ENCODE data around the gene LANCL1. TPM values are rescaled to one million over a fixed set of nuclear protein-coding genes. Genes with fewer than 3 reads are reported as not detected.

The LANCL1 gene
- polyA plus RNA-seq, 1 of the 3 experiments (the other 2 are of a cell fraction), result 34.3 TPM

Other genes with a start within 250 kb of the LANCL1 start
- not detected in 2 replicates for gene MYL1, start 161.6 kb downstream of the LANCL1 start, polyA plus RNA-seq (2012; rRNA removed)
- gene CPS1, start 79.8 kb upstream of the LANCL1 start, polyA plus RNA-seq (2012; rRNA removed), result 9.2 and 13.5 TPM in 2 replicates

All from SK-N-SH (cell line).